ENCODE data around the gene SLC25A12. TPM values are rescaled to one million over a fixed set of nuclear protein-coding genes. Genes with fewer than 3 reads are reported as not detected.
A peak's percentile ranks its signal among the peaks of the same experiment; 100 is the strongest.

SLC25A12 gene
- total and polyA plus RNA-seq, 2 donors (not counting 1 experiment from before 2014, with no cell fraction given), result 10.0 to 21.0 TPM

DNA sequence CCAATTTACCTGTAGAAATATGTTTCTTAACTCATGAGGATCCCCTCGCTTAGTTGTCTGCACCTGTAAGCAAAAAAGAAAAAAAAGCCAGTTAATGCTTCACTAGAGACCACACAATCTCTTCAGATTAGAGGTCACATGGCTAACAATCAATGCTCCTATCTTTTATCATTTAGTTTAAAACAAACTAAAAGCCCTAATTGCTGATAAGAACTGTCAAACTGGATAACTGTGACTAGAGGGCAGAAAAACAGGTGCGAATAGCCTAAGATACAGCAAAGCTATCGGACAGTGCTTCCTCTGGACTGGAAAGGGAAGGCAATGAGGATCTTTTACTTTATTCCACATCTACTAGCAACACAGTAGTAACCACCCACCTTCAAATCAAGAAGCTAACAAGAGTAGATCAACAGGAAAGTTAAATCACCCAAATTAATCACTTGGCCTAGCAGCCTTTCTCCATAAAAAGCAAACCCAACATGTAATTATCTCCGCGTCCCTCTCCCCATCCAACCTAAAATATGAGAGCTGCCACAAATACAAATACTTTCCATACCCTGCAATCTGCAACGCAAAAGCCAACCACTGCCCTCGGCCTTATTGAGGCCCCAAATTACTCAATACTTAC lies 734 bp downstream of the SLC25A12 start:
- Mint-ChIP-seq H3K9me3 (ENCODE audit: insufficient read depth) (no peaks in the 10 kb centered on the region), H3K27ac (peak overlapping the region; percentile 91), H3K27me3 (no peaks in the 10 kb centered on the region), H3K4me3 (peak overlapping the region; percentile 99), H3K4me1 (peaks cover 26% of the 10 kb centered on the region)
- peaks cover 38% of the 10 kb centered on the region for H3K79me2 ChIP-seq (ENCODE audit: control insufficient read depth, insufficient read depth, low read length)
- no peaks in the 10 kb centered on the region for H3K27me3 ChIP-seq (replicated peaks in 1 of 4; ENCODE audit: control extremely low read depth in 1 of 4, control insufficient read depth in 3 of 4, insufficient read depth in 4 of 4, low read length in 3 of 4)
- peak overlapping the region; percentile 85 for H3K4me2 ChIP-seq (replicated peaks; ENCODE audit: low read depth, low read length, poor library complexity, severe bottlenecking)
- no peaks in the 10 kb centered on the region for H4K20me1 ChIP-seq (ENCODE audit: control insufficient read depth, insufficient read depth, low read length, poor library complexity, severe bottlenecking)
- H3K4me1 ChIP-seq (ENCODE audit: control insufficient read depth in 2 of 2, insufficient read depth in 2 of 2, low read length in 2 of 2), result peaks cover 14 to 16% of the 10 kb centered on the region in 2 donors
- POLR2A ChIA-PET, result interaction anchor here (2.5 kb wide), 1 partner anchor 29 kb away, joined by 10 read pairs; the partner anchor contains the start of gene HAT1
- H3K9ac ChIP-seq (ENCODE audit: low read length), result peak overlapping the region; percentile 91
- peak overlapping the region; percentile 78 to 93 (median 88) for H3K4me3 ChIP-seq (ENCODE audit: control extremely low read depth in 1 of 5, extremely low read depth in 1 of 5, insufficient read depth in 1 of 5, low read depth in 2 of 5, low read length in 4 of 5)
- peaks cover 0 to 4% of the 10 kb centered on the region in 2 experiments for H3K36me3 ChIP-seq (replicated peaks in 1 of 2; ENCODE audit: control extremely low read depth in 1 of 2, control insufficient read depth in 1 of 2, extremely low read depth in 1 of 2, insufficient read depth in 2 of 2, low read length in 1 of 2)
- no peaks in the 10 kb centered on the region for H3K9me3 ChIP-seq (ENCODE audit: control extremely low read depth in 1 of 3, control insufficient read depth in 2 of 3, insufficient read depth in 1 of 3, low read length in 2 of 3)
- DNase-seq (no peak), ATAC-seq (ENCODE audit: low read depth) (no peak)
- intact Hi-C loops (cut with micrococcal nuclease), result loop anchor here (5.0 kb wide), 2 partner anchors 206 to 664 kb away; partner anchors contain the start of genes DYNC1I2 and PDK1
- 35% methylated on average over 5 of the region's 7 CpGs for WGBS (ENCODE audit: insufficient coverage)
- H2AFZ ChIP-seq (ENCODE audit: insufficient read depth, low read depth, low read length, poor library complexity, severe bottlenecking), result peak overlapping the region; percentile 99
- peak overlapping the region; percentile 18 to 88 for H3K27ac ChIP-seq (ENCODE audit: low read length in 2 of 2)
- no peak for TF ChIP-seq EZH2 (IDR thresholded peaks at IDR 0.05; ENCODE audit: borderline replicate concordance, insufficient read depth, low read depth, low read length, poor library complexity, severe bottlenecking)
- TF ChIP-seq, protein P1, sequence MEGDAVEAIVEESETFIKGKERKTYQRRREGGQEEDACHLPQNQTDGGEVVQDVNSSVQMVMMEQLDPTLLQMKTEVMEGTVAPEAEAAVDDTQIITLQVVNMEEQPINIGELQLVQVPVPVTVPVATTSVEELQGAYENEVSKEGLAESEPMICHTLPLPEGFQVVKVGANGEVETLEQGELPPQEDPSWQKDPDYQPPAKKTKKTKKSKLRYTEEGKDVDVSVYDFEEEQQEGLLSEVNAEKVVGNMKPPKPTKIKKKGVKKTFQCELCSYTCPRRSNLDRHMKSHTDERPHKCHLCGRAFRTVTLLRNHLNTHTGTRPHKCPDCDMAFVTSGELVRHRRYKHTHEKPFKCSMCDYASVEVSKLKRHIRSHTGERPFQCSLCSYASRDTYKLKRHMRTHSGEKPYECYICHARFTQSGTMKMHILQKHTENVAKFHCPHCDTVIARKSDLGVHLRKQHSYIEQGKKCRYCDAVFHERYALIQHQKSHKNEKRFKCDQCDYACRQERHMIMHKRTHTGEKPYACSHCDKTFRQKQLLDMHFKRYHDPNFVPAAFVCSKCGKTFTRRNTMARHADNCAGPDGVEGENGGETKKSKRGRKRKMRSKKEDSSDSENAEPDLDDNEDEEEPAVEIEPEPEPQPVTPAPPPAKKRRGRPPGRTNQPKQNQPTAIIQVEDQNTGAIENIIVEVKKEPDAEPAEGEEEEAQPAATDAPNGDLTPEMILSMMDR (IDR thresholded peaks at IDR 0.05), result no peak
- CTCF ChIA-PET, result interaction anchor here (1.1 to 2.0 kb wide), 3 partner anchors 18 to 29 kb away, joined by 3 to 11 read pairs (median 3); partner anchors contain the start of gene HAT1

DNA sequence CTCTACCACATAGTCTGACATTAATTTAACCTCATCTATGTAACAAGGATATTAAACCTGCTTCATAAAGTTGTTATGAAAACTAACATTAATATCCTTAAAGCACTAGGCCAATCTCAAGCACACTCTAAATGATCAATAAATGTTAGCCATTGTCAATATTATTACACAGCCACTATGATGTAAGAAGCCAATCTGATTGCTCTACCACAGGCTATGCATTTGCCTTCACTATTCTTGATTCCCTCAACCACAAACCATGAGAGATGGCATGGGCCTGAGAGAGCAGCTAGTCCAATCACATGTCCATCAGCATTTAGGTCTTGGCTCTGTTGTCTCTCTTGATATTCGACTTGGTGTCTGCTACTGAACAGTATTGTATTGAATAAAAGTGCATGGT lies 4.2 kb downstream of the SLC25A12 start:
- no peaks in the 10 kb centered on the region for H3K9me3 Mint-ChIP-seq (ENCODE audit: insufficient read depth)

More for the DNA sequence above, 4.2 kb downstream of the SLC25A12 start:
- H3K27ac Mint-ChIP-seq, result no peak overlapping the region
- Histone ChIP-seq H3K9ac (ENCODE audit: low read length) (no peak overlapping the region), H3K79me2 (ENCODE audit: control insufficient read depth, insufficient read depth, low read length) (peaks cover 49% of the 10 kb centered on the region), H3K27ac (ENCODE audit: low read length in 2 of 2) (no peak overlapping the region), H4K20me1 (ENCODE audit: control insufficient read depth, insufficient read depth, low read length, poor library complexity, severe bottlenecking) (no peaks in the 10 kb centered on the region), H3K36me3 (replicated peaks in 1 of 2; ENCODE audit: control extremely low read depth in 1 of 2, control insufficient read depth in 1 of 2, extremely low read depth in 1 of 2, insufficient read depth in 2 of 2, low read length in 1 of 2) (peaks cover 4% of the 10 kb centered on the region in 2 experiments), H3K4me3 (ENCODE audit: control extremely low read depth in 1 of 5, extremely low read depth in 1 of 5, insufficient read depth in 1 of 5, low read depth in 2 of 5, low read length in 4 of 5) (no peak overlapping the region), H3K4me2 (replicated peaks; ENCODE audit: low read depth, low read length, poor library complexity, severe bottlenecking) (no peak overlapping the region), H3K4me1 (ENCODE audit: control insufficient read depth in 2 of 2, insufficient read depth in 2 of 2, low read length in 2 of 2) (peaks cover 12 to 14% of the 10 kb centered on the region in 2 donors), H3K9me3 (ENCODE audit: control extremely low read depth in 1 of 3, control insufficient read depth in 2 of 3, insufficient read depth in 1 of 3, low read length in 2 of 3) (no peaks in the 10 kb centered on the region), H3K27me3 (replicated peaks in 1 of 4; ENCODE audit: control extremely low read depth in 1 of 4, control insufficient read depth in 3 of 4, insufficient read depth in 4 of 4, low read length in 3 of 4) (no peaks in the 10 kb centered on the region), H2AFZ (ENCODE audit: insufficient read depth, low read depth, low read length, poor library complexity, severe bottlenecking) (no peak overlapping the region)
- peaks cover 24% of the 10 kb centered on the region for H3K4me1 Mint-ChIP-seq
- DNase-seq (no peak), ATAC-seq (ENCODE audit: low read depth) (no peak)
- intact Hi-C loops (cut with micrococcal nuclease), result loop anchor here (5.0 kb wide), 2 partner anchors 203 to 667 kb away; partner anchors contain the start of genes DYNC1I2 and PDK1
- H3K27me3 Mint-ChIP-seq, result no peaks in the 10 kb centered on the region
- TF ChIP-seq, protein P1 (IDR thresholded peaks at IDR 0.05), result no peak
- no peak for TF ChIP-seq EZH2 (IDR thresholded peaks at IDR 0.05; ENCODE audit: borderline replicate concordance, insufficient read depth, low read depth, low read length, poor library complexity, severe bottlenecking)
- WGBS (ENCODE audit: insufficient coverage), result 100% methylated on average over 1 of the region's 1 CpG
- no peak overlapping the region for H3K4me3 Mint-ChIP-seq
- ChIA-PET POLR2A (no interaction called here), CTCF (no interaction called here)
